ENCODE data around the gene RADIL.
"Not testable (repeated sequence)": the region's sequence is repeated elsewhere in the genome, so short reads cannot be mapped to it uniquely, and the experiment has no call there.

Gene RADIL

GRCh38 chr7:4883372-4884144 is at the start of gene RADIL:
TSS of gene RADIL (minus strand) at chr7:4883716. CDS start at chr7:4878139, 5,577 bp downstream.
- DNase-seq (ENCODE audit: low spot score), result peak; percentile 73

GRCh38 chr7:4931943-4932342 is 48.4 kb upstream of the RADIL start:
- no peak for DNase-seq (ENCODE audit: low spot score)

DNA sequence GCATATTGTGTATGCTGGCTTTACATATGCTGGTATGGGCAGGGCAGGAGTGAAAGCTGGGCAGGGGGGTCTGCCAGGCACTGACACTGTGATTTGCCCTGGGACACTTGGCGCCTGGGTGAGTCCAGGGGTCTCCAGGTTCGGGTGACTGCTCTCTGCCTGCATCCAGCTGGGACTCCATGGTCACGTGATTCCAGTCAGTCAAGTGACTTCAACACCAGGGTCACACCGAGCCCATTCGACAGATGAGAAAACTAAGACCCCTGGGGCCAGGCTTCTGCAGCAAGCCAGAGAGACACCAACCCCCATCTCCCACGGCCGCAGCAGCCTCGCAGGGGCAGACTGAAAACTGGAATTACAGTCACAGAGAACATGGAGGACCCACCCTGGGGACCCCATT is 45.5 kb upstream of the RADIL start:
- no peak for DNase-seq (ENCODE audit: low spot score)

DNA sequence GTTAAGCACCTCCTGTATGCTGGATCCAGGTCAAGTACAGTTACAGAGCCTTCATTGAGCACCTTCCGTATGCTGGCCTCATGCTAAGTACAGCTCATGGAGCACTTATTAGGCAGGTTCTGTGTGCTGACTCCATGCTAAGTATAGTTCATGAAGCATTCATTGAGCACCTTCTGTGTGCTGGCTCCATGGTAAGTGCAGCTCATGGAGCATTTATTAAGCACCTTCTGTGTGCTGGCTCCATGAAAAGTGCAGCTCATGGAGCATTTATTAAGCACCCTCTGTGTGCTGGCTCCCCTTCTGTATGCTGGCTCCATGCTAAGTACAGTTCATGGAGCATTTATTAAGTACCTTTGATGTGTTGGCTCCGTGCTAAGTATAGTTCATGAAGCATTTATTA is 44.9 kb upstream of the RADIL start:
- no peak for DNase-seq (ENCODE audit: low spot score)

DNA sequence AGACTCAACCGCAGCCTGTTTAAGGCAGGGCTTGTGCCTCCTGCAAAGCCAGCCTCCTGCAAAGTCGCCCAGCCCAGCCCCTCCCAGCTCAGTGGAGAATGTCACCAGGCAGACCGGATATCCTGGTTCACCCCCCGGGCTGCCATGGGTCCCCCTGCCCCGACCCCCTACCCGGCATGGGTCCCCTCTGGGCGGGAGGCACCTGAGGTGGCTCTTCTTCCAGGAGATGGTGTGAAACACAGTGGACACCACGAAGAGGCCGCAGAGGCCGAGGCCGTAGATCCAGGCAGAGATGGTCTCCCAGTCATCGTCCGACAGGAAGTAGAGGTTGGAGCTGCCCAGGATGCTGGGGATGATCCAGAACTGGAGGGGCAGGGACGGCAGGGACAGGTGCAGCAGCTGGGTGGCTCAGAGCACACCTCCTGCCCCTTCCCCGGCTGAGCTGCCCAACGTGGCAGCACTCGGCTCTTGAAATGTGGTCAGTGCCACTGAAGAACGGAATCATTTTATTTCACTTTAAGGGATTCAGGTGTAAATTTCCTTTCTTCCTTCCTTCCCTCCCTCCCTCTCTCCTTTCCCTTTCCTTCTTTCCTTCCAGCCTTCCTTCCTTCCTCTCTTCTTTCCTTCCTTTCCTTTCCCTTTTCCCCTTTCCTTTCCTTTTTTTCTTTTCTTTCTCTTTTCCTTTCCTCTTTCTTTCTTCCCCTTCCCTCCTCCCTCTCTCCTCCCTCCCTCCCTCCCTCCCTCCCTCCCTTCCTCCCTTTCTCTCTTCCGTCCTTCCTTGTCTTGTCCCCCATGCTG is 36.7 kb upstream of the RADIL start:
- no peak for DNase-seq (ENCODE audit: low spot score)

DNA sequence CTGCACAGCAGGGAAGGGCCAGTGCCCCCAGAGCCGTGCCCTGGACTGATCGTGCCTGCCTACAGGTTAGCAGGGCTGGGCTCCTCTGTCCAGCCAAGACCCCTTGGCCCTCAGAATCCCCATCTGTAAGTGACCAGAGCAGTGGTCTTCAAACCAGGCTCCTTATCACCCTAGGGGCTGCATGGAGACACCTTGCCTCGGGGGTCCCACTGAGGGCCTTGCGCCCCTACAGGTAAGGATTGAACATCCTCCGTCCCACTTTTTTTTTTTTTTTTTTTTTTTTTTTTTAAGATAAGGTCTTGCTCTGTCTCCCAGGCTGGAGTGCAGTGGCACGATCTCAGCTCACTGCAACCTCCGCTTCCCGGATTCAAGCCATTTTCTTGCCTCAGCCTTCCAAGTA is 32.6 kb upstream of the RADIL start:
- no peak for DNase-seq (ENCODE audit: low spot score)

DNA sequence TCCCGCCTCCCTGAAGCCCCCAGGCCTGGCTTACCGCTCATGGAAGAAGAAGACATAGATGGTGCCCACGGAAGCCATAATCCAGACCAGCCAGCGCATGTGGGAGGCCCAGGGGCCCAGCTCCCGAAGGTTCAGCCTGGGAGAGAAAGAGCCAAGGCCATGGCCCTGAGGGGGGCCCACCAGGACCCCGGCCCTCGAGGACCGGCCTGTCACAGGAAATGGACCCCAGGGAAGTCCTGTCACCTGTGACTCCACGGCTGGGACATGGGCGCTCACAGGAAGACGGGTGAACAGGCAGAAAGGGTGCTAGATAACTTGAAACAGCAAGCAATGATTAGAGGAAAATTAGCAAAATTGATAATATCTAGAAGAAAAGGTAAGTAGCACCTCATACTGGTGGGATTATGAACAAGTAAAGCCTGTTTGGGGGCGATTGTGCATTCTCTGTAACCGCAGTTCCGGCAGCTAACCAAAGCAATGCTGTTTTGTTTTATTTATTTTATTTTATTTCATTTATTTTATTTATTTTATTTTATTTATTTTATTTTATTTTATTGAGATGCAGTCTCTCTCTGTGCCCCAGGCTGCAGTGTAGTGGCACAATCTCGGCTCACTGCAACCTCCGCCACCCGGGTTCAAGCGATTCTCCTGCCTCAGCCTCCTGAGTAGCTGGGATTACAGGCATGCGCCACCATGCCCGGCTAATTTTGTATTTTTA is 27.8 kb upstream of the RADIL start:
- no peak for DNase-seq (ENCODE audit: low spot score)

- DNase-seq (ENCODE audit: low spot score), result no peak
Measured at GRCh38 chr7:4906682-4907081, 23.2 kb upstream of the RADIL start.

DNA sequence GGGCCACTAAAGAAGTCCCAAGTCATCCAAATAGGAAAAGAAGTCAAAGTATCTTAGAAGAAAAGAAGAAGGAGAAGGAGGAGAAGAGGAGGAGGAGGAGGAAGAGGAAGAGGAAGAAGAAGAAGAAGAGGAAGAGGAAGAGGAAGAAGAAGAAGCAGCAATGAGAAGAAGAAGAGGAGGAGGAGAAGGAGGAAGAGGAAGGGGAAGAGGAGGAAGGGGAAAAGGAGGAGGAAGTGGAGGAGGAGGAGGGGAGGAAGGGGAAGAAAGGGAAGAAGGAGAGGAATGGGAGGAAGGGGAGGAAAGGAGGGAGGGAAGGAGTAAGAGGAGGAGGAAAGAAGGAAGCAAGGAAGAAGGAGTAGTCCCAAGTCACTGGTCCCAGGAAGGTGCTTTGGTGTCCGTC is 21.7 kb upstream of the RADIL start:
- DNase-seq (ENCODE audit: low spot score), result no peak

DNA sequence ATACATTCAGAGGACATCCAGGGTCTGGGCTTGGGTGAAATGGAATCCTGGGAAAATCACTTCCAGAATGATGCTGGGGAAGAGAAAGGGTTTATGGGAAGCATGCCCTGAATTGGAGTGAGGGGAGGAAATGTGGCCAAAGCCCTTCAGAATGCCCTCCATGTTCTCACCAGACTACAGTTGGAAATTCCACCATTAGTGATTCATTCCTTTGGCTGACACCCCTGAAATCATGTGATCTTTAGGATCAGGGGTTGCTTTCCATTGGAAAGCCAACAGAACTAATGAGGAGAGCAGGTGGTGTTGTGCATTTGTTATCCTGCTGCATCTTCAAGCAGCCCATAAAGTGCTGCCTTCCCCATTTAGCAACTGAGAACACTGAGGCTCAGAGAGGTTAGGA is 20.8 kb upstream of the RADIL start:
- DNase-seq (ENCODE audit: low spot score), result no peak

DNA sequence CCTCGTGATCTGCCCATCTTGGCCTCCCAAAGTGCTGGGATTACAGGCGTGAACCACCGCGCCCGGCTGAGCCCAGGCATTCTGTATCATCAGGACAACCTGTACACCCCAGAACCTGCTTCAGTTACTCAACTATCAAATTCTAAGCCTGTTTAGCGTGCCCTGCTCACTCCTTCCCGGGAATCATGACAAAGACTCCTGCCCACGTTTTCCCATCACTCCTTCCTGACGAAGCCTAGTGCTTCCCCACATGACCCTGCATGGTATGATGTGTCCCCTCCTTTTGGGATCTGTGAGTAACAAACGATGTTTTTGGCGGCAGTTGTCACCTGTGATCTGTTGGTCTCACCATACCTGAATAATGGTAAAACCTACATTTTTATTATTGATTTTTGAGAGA is 12.2 kb upstream of the RADIL start:
- DNase-seq (ENCODE audit: low spot score), result no peak

DNA sequence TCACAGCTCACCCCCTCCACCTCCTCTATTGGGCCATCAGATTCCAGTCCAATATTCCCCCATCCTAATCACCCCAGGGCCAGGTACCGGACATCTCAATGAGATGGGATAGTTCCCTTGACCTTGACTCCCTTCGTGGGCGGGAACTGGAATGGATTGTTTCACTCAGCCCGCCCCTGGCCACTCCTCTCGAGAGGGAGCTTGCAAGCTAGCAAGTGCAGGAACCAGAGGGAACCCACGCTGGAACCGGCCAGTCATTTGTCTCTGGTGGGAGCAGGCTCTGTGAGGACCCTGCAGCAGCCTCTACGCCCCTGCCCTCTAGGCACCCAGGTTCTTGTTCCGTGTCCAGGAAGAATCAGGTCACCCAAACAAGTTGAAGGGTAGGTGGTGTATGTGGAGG is 11.0 kb upstream of the RADIL start:
- no peak for DNase-seq (ENCODE audit: low spot score)

- DNase-seq (ENCODE audit: low spot score), result no peak
Measured at GRCh38 chr7:4893929-4894475, 10.5 kb upstream of the RADIL start.

DNA sequence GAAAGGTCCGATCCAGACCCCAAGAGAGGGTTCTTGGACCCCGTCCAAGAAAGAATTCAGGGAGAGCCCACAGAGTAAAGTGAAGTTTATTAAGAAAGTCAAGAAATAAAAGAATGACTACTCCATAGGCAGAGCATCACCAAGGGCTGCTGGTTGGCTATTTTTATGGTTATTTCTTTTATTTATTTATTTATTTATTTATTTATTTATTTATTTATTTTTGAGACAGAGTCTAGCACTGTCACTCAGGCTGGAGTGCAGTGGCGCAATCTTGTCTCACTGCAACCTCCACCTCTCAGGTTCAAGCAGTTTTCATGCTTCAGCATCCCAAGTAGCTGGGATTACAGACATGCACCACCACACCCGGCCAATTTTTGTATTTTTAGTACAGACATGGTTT is 9.7 kb upstream of the RADIL start:
- DNase-seq (ENCODE audit: low spot score), result not testable (repeated sequence)

GRCh38 chr7:4891522-4891921 is 8.0 kb upstream of the RADIL start:
- DNase-seq (ENCODE audit: low spot score), result not testable (repeated sequence)

DNA sequence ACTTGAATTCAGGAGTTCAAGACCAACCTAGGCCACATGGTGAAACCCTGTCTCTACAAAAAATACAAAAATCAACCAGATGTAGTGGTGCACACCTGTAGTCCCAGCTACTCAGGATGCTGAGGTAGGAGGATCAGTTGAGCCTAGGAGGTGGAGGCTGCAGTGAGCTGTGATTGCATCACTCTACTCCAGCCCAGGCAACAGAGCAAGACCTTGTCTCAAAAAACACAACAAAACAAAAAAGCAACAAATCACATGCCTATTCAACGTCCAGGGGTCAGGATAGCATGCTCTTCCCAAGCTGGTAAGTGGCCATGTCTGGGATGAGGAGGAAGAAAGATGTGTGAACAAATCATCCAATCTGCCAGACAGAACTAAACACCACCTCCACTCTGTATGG is 6.2 kb upstream of the RADIL start:
- no peak for DNase-seq (ENCODE audit: low spot score)

- DNase-seq (ENCODE audit: low spot score), result no peak
Measured at GRCh38 chr7:4888161-4888560, 4.6 kb upstream of the RADIL start.

DNA sequence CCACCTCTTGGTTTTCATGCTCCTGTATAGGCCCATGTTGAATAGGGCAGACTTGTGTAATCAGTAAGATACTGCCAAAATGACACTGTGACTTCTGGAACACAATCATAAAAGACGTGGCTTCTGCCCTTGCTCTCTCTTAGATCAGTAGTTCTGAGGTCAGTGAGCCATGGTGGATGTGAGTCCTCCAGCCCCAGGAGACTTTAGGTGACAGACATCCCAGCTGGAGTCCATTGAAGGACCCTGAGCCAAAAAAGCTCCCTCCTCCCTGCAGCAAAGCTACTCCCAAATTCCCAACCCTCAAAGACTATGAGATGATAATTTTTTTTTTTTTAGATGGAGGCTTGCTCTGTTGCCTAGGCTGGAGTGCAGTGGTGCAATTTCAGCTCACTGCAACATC is 3.2 kb upstream of the RADIL start:
- DNase-seq (ENCODE audit: low spot score), result no peak

DNA sequence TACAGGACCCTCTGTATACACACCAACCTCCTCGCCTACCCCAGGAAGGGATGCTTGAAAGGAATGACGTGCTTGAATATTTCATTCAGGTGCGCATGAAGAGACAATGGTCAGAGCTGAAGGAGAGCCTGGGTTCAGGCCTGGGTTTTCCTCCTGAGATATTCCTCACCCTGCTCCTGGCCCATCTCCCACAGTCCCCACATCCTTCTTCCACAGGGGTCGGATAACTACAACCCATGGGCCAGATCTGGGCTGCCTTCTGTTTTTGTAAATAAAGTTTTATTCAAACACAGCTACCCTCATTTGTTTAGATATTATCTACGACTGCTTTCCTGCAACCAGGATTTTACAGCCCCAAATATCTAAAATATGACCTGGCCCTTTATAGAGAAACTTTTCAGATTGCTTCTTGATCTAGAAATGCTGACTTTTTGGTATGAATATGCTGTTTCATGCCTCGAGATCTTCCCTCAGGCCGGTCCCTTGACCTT is 1.8 kb upstream of the RADIL start:
- DNase-seq (ENCODE audit: low spot score), result no peak

DNA sequence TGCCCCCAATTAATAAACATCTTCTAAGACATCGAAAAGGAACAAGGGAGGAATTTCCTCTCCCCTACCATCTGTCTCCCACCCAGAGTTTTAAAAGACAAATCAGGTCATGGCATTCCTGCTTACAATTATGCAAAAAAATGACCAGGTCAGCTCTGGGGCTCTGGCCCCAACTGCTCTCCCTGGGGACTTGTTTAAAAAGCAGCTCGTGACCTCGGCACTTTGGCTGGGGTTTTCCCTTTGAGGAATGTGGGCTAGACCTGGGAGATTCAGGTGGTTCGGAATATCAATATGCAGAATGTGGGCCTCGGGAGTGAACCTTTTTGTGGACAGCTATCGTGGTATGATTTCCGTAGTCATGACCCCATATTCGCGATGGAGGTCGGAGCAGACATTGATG is 648 bp upstream of the RADIL start:
- DNase-seq (ENCODE audit: low spot score), result no peak

- no peak for DNase-seq (ENCODE audit: low spot score)
Measured at GRCh38 chr7:4883033-4883371, 514 bp downstream of the RADIL start.

DNA sequence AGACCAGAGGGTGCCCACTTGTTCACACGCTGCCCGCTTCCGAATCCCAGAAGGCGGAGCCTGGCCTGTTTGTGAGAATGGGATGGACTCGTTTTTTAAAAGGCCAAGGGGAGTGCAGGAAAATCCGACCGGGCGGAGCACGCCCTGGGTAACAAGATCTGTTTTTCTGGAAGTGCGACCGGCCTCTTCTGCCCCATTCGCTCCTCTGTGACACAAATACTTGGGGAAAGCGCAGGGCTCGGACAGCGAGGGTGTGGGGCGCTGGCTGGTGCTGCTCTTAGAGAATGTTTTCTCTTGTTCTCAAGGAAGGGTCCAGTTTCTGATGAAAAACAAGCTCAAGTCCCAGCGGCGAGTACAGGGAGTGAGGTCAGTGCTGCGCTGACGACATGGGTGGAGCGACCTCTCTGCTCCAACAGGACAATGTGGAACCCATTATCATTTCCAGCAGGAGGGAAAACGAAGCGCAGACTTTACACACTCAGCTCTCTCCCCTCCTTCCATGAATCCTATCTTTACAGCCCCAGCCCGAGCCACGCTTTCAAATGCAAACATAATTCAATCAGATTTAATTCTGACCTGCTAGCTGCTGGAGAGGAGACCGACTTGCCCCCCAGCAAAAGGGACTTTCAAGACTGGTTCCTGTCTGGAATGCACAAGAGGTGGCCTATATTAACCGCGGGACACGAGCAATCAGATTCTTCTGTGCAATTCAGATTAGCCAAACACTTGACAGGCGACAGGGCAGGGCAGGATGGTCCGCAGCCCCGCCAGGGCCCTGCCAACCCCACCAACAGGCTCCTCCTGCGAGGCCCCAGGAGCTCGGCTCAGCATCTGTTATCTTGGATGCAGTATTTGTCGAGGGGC is 1.1 kb downstream of the RADIL start:
- DNase-seq (ENCODE audit: low spot score), result no peak
